ENCODE results near the gene BIN2.

BIN2 gene

GRCh38 chr12:51323966-51324895 is at the start of gene BIN2:
Gene BIN2, minus strand, starts transcription at chr12:51324174. Its CDS starts 72 bp downstream, at chr12:51324102.
- DNase-seq (ENCODE audit: low spot score) = no peak

- no peak for DNase-seq (ENCODE audit: low spot score)
Measured at GRCh38 chr12:51373187-51373586, 49.2 kb upstream of the BIN2 start.

GRCh38 chr12:51372021-51372420 is 48.0 kb upstream of the BIN2 start:
- DNase-seq (ENCODE audit: low spot score) = no peak

GRCh38 chr12:51371295-51371953 is 47.5 kb upstream of the BIN2 start:
- peak; percentile 84 for DNase-seq (ENCODE audit: low spot score)

DNA sequence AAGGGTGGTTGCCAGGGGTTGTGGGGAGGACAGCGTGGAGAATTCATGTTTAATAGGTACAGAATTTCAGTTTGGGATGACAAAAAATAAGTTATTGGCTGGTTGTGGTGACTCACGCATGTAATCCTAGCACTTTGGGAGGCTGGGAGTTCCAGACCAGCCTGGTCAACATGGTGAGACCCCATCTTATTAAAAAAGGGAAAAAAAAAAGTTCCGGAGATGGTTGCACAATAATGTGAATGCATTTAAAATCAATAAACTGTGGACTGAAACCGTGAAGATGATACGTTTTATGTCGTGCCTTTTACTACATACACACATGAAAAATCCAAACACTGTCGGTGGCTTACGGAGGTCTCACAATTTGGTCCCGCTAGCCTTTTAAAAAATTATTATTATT is 46.7 kb upstream of the BIN2 start:
- DNase-seq (ENCODE audit: low spot score) = no peak

DNA sequence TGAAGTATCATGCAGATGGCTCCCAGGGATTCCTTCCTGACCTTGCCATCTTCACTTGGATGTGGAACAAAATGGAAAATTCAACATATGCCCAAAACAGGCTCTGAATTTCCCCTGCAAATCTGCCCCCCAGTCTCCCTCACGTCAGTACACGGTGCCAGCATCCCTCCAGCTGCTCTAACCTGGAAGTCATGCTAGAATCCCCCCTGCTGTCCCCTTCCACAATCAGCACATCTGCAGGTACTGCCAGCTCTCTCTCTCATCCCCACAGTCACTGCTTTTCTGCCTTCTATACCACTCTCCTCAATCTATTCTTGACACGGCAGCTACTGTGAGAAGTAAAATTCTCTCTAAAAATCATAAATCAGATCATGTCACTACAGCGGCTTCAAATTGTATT is 45.6 kb upstream of the BIN2 start:
- DNase-seq (ENCODE audit: low spot score) = no peak

- peak; percentile 50 for DNase-seq (ENCODE audit: low spot score)
Measured at GRCh38 chr12:51368640-51369517, 44.9 kb upstream of the BIN2 start.

GRCh38 chr12:51365276-51365675 is 41.3 kb upstream of the BIN2 start:
- no peak for DNase-seq (ENCODE audit: low spot score)

DNA sequence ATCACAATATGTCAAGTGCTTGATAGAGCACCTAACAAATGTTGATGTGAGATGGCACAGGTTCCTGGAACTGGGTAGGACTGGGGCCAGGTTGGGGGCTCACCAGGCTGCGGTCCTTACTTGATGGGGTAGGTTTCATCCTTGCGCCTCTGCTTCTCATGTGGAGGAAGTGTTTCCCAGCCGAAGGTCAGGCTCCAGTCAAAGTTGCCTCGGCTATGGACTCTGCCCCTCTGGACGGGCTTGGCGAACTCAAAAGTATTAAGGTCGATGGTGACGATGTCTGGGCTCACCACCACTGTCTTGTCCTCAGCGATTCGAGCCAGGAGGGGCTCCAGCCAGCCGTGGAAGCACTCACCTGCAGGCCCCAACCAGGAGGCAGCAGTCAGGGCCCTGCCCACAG is 40.0 kb upstream of the BIN2 start:
- no peak for DNase-seq (ENCODE audit: low spot score)

DNA sequence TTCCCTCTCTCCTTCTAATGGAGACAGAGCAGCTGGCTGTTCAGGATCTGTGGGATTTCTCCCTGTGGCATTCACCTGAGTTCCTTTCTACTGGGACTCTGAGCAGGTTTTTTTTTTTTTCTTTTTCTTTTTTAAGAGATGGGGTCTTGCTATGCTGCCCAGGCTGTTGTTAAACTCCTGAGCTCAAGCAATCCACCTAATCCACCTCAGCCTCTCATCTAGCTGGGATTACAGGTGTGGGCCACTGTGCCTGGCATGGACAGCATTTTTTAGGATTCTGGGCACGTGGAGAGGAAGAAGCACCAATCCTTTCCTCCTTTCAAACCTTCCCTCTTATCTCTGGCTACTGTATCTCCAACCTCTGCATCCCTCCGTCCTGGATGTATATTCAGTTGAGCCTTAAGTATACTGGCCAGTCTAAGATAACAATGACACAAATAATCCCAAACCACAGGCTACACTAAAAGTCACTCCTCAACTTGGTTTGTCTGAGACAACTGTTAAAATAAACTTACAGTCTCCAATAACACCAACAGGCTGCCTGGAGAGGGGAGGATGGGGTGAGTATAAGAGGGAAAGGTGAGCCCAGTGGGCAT is 38.9 kb upstream of the BIN2 start:
- DNase-seq (ENCODE audit: low spot score) = no peak

- no peak for DNase-seq (ENCODE audit: low spot score)
Measured at GRCh38 chr12:51362307-51362706, 38.3 kb upstream of the BIN2 start.

GRCh38 chr12:51361161-51362016 is 37.4 kb upstream of the BIN2 start:
- DNase-seq (ENCODE audit: low spot score) = no peak

DNA sequence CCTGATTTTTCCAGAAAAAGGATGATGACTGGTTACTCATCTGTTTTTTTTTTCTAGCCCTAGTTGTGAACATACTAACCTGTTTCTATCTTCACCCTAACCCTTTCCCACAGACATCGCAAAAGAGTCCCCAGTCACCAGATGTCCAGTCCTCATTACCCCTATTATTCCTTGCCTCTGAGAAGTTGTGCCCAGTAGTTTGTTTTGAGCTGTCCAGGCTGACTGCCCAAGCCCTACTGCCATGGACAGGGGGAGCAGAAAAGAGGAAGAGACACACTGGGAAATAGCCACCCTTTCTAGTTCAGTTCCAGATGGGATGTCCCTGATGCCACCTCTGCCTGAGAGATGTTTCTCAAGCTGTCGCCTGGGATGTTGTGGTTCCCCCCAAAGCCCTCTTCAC is 36.3 kb upstream of the BIN2 start:
- DNase-seq (ENCODE audit: low spot score) = no peak

GRCh38 chr12:51359851-51360250 is 35.9 kb upstream of the BIN2 start:
- DNase-seq (ENCODE audit: low spot score) = no peak

DNA sequence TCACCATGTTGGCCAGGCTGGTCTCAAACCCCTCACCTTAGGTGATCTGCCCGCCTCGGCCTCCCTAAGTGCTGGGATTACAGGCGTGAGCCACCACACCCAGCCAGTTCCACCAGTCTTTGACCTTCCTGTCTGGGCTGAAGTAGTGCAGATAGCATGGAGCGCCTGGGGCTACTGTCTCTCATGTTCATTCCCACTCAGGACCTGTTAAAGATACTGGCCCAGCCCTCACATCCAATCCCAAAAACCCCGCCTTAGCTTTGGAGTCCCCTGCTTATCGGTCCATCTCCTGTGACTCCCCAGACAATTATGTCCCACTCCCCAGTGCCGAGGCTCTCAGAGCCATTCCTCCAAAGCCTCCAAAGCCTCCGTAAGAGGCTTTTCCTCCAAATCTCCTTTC is 34.5 kb upstream of the BIN2 start:
- DNase-seq (ENCODE audit: low spot score) = no peak

DNA sequence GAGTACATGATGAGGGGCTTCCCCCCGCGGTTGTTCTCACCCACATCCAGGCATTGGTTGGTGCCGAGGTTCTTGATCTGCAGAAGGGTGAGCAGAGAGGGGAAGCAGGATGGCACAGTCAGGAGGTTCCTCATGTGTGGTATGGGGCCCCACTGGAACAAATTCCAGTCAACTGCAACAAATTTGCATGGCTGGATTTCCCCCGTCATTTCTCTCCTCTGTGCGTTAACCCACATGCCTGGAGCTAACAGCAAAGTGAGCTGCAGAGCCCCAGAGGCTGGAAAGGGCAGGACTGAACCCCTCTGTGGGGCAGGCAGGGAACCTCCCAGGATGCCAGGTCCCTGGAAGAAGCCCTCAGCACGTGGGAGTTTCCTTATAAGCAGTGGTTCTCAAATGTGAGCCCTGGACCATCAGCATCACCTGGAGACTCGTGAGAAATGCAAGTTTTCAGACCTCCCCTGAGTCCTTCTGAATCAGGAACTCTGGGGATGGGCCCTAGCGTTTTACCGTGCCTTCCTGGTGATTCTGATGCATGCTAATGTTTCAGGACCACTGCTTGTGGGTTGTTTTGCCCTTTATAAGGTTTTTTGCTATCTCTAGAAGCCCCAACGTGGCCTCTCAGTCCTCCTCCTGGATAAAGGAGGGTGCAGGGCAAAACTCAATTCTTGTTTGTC is 33.5 kb upstream of the BIN2 start:
- DNase-seq (ENCODE audit: low spot score) = no peak

DNA sequence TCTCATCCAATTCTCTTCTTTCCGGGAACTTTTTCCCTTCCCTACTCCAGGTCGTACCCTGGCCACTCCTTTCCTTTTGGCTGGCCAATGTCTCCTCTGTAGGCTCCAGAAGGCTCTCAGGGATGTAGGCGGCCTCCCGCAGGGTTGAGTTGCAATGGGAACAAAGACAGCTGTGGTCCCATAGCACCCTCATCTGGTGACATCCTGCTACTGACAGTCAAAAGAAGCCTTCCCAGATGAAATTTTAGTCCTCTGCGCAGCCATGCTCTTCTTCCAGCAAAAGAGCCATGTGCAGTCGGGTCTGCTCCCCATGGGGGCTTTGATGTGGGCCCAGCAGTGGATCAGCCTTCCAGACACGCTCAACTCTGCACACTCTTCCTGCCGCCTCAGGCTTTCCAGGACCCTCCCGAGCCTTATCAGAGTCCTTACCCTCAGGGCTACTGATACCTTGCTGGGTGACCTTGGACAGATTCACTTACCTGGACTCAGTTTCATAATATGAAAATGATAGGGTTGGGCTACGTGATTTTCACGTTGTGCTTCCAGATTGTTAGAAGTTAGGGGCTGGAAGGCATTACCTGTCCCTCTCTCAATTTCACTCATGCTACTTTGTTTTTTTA is 28.0 kb upstream of the BIN2 start:
- DNase-seq (ENCODE audit: low spot score) = peak; percentile 73

GRCh38 chr12:51349026-51349425 is 25.1 kb upstream of the BIN2 start:
- DNase-seq (ENCODE audit: low spot score) = no peak

- DNase-seq (ENCODE audit: low spot score) = no peak
Measured at GRCh38 chr12:51348116-51348515, 24.1 kb upstream of the BIN2 start.

DNA sequence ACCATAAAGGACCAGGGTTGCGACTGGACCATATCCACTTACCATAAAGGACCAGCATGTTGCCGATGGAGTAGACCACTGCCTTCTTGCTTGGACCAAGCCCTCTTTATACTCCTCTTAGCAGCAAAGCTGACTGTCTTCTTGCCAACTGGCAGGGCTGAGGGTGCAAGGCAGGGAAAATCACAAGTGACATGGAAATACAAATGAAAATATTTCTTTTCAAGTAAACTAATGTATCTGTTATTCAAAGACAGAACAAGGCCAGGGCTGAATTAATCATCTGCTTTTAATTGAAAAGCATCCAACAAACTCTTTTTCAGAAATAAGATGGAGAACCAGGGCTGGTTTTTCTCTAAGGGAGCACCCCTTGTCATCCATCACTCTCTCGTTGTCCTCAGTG is 22.6 kb upstream of the BIN2 start, which contains the start of gene CELA1:
CELA1 (minus strand) TSS at position 99 of the 400 bp plus-strand sequence; CDS start at position 58, 41 bp downstream.
- DNase-seq (ENCODE audit: low spot score) = no peak
